HG02798 (cell line): Measurements from ENCODE around the gene MYO19.
"Not testable (repeated sequence)": the region's sequence is repeated elsewhere in the genome, so short reads cannot be mapped to it uniquely, and the experiment has no call there.

Source experiments
- ATAC-seq: cut with Tn5 transposase; IDR thresholded peaks from one replicate; pipeline ENCODE4 v1.9.1; 2021; ENCODE audit warnings: mild to moderate bottlenecking; ENCODE audit not compliant: unreplicated experiment, poor library complexity

Gene MYO19

GRCh38 chr17:36533935-36534839 lies 481 bp downstream of the MYO19 start:
- ATAC-seq = peak; percentile 32

- ATAC-seq = no peak
Measured at GRCh38 chr17:36532435-36532975, 2.2 kb downstream of the MYO19 start.

GRCh38 chr17:36529121-36529520 lies 5.5 kb downstream of the MYO19 start:
- ATAC-seq = no peak

GRCh38 chr17:36527621-36528250 lies 6.9 kb downstream of the MYO19 start:
- ATAC-seq = no peak

GRCh38 chr17:36525888-36526287 lies 8.8 kb downstream of the MYO19 start:
- ATAC-seq = no peak

- ATAC-seq = no peak
Measured at GRCh38 chr17:36525113-36525512, 9.6 kb downstream of the MYO19 start.

GRCh38 chr17:36524428-36524876 lies 10.2 kb downstream of the MYO19 start:
- ATAC-seq = no peak

- ATAC-seq = no peak
Measured at GRCh38 chr17:36523113-36523512, 11.6 kb downstream of the MYO19 start.

- no peak for ATAC-seq
Measured at GRCh38 chr17:36515837-36516236, 18.8 kb downstream of the MYO19 start.

- no peak for ATAC-seq
Measured at GRCh38 chr17:36514856-36515255, 19.8 kb downstream of the MYO19 start.

GRCh38 chr17:36512641-36513040 lies 22.0 kb downstream of the MYO19 start:
- no peak for ATAC-seq

GRCh38 chr17:36511216-36511615 lies 23.5 kb downstream of the MYO19 start:
- ATAC-seq = no peak

- ATAC-seq = no peak
Measured at GRCh38 chr17:36510636-36511035, 24.0 kb downstream of the MYO19 start.

- ATAC-seq = no peak
Measured at GRCh38 chr17:36509272-36509985, 25.2 kb downstream of the MYO19 start.

- not testable (repeated sequence) for ATAC-seq
Measured at GRCh38 chr17:36508439-36508838, 26.2 kb downstream of the MYO19 start.

- no peak for ATAC-seq
Measured at GRCh38 chr17:36507266-36507665, 27.4 kb downstream of the MYO19 start.

GRCh38 chr17:36506831-36507230 lies 27.8 kb downstream of the MYO19 start:
- ATAC-seq = no peak

GRCh38 chr17:36506249-36506826 lies 28.3 kb downstream of the MYO19 start:
- ATAC-seq = no peak

- no peak for ATAC-seq
Measured at GRCh38 chr17:36505171-36505570, 29.5 kb downstream of the MYO19 start.

- ATAC-seq = no peak
Measured at GRCh38 chr17:36504156-36504545, 30.5 kb downstream of the MYO19 start.
